ENCODE results near the gene ANKS1A. TPM values are rescaled to one million over a fixed set of nuclear protein-coding genes. Genes with fewer than 3 reads are reported as not detected.
A peak's percentile ranks its signal among the peaks of the same experiment; 100 is the strongest.

Gene ANKS1A
- total RNA-seq, 1 donor from 2014 or later: 17.0 TPM

DNA sequence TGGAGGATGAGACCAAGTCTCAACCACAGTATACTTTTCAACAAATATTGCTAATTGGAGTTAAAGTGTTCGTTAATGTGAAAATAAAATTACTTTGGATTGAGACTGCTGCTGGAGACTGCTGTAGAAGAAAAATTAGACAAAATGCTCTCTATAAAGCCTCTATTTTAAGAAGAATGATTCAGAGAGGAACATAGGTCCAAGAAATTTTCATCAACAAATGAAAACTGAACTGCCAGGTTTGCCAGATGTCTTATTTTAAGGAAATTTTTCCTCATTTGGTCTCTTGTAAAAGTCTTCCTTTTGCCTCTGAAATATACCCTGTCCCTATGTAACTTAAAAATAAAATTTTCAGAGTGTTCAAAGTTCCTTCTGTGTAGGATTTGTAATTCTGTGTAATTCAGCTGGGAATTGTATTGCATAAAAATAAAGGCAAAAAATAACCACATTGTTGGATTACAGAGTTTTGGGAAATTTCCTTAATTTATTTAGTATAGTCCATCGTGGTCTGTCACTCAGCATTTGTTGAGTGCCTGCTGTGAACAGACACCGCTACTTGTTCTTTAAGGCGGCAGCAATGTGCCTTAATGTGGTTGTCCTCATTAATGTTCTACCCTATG is 27.4 kb downstream of the ANKS1A start:
- no peak overlapping the region for H3K4me3 ChIP-seq
- H3K36me3 ChIP-seq: no peaks in the 10 kb centered on the region
- H4K20me1 ChIP-seq (ENCODE audit: low read depth): peaks cover 13% of the 10 kb centered on the region
- H2AFZ ChIP-seq (replicated peaks): no peak overlapping the region
- H3K4me2 ChIP-seq: no peak overlapping the region
- no peak for TF ChIP-seq EZH2phosphoT487 (IDR thresholded peaks at IDR 0.05)
- no peak for TF ChIP-seq CTCF (IDR thresholded peaks at IDR 0.05)
- TF ChIP-seq EZH2 (IDR thresholded peaks at IDR 0.05): no peak
- H3K79me2 ChIP-seq (ENCODE audit: low read depth): peaks cover 56% of the 10 kb centered on the region
- no peak for DNase-seq (ENCODE audit: low spot score)
- Mint-ChIP-seq H3K27me3 (ENCODE audit: insufficient read depth, low read depth) (no peaks in the 10 kb centered on the region), H3K4me1 (peaks cover 8% of the 10 kb centered on the region), H3K36me3 (peaks cover 2% of the 10 kb centered on the region), H3K4me3 (no peak overlapping the region), H3K9me3 (no peaks in the 10 kb centered on the region), H3K27ac (no peak overlapping the region)
- H3K4me1 ChIP-seq: peaks cover 19% of the 10 kb centered on the region
- H3F3A ChIP-seq (ENCODE audit: low read depth): peaks cover 4% of the 10 kb centered on the region
- no peaks in the 10 kb centered on the region for H3K9me3 ChIP-seq (ENCODE audit: low read depth)
- H3K9ac ChIP-seq: no peak overlapping the region
- H3K27me3 ChIP-seq: no peaks in the 10 kb centered on the region
- no peak overlapping the region for H3K27ac ChIP-seq

DNA sequence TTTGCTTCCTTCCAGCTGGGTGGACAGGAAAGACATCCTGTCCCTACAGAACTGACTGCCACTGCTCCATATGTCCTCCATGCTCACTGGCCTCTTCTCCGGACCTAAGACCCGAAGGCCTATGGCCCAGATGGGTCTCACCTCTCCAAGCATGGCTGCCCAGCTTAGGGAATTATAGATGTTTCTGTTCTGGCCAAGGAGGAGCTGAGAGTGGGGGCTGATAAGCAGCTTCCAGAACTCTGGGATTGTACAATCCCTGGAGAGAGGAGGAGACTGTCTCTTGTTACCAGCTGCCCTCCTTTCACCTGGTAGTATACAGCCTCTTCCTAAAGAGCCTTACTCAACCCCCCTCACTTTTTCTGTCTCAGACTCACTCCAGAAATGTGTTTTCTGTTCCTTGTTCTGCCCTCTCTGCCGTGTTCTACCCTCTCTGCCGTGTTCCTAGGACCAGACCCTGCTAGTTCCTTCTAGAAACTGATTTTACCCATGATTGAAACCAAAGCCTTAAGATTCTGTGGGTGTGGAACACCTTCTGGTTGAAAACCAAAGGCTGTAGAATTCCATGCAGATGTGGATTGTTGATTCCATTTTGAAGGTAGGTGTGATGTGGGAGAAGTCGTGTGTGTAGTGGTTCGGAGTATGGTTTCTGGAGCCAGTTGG is 28.7 kb downstream of the ANKS1A start:
- Histone ChIP-seq H3K27me3 (no peaks in the 10 kb centered on the region), H3K27ac (no peak overlapping the region), H3K79me2 (ENCODE audit: low read depth) (peaks cover 43% of the 10 kb centered on the region), H3K9me3 (ENCODE audit: low read depth) (no peaks in the 10 kb centered on the region), H3K36me3 (no peaks in the 10 kb centered on the region), H3K4me1 (peaks cover 14% of the 10 kb centered on the region), H3K4me2 (peak overlapping the region; percentile 51), H3K9ac (no peak overlapping the region), H3K4me3 (no peak overlapping the region), H4K20me1 (ENCODE audit: low read depth) (peaks cover 14% of the 10 kb centered on the region), H2AFZ (replicated peaks) (no peak overlapping the region), H3F3A (ENCODE audit: low read depth) (no peaks in the 10 kb centered on the region)
- no peak for TF ChIP-seq EZH2phosphoT487 (IDR thresholded peaks at IDR 0.05)
- TF ChIP-seq CTCF (IDR thresholded peaks at IDR 0.05): no peak
- TF ChIP-seq EZH2 (IDR thresholded peaks at IDR 0.05): no peak
- H3K27me3 Mint-ChIP-seq (ENCODE audit: insufficient read depth, low read depth): no peaks in the 10 kb centered on the region
- no peak for DNase-seq (ENCODE audit: low spot score)
- no peaks in the 10 kb centered on the region for H3K9me3 Mint-ChIP-seq
- H3K4me3 Mint-ChIP-seq: no peak overlapping the region
- no peak overlapping the region for H3K27ac Mint-ChIP-seq
- peaks cover 5% of the 10 kb centered on the region for H3K4me1 Mint-ChIP-seq
- H3K36me3 Mint-ChIP-seq: peaks cover 2% of the 10 kb centered on the region

DNA sequence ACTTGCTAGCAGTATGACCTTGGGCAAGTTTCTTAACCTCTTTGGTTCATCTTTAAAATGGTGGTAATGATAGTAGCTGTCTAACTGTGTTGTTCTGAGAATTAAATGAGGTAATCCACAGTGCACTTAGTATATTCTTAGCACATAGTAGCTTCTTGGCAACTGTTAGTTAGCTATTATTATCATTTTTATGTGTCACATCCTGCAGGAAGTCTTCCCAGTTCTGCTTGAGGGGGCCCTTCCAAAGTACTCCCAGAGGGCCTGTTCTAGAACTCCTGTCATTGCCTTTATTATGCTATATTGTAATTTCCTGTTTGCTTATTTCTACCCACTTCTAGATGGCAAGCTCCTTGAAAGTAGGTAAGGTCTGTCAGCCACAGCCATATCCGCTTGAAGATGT is 30.6 kb downstream of the ANKS1A start:
- Mint-ChIP-seq H3K36me3 (peaks cover 2% of the 10 kb centered on the region), H3K9me3 (no peaks in the 10 kb centered on the region), H3K27me3 (ENCODE audit: insufficient read depth, low read depth) (no peaks in the 10 kb centered on the region), H3K4me3 (no peak overlapping the region), H3K27ac (no peak overlapping the region), H3K4me1 (peaks cover 3% of the 10 kb centered on the region)
- TF ChIP-seq EZH2 (IDR thresholded peaks at IDR 0.05) (no peak), CTCF (IDR thresholded peaks at IDR 0.05) (no peak), EZH2phosphoT487 (IDR thresholded peaks at IDR 0.05) (no peak)
- H3F3A ChIP-seq (ENCODE audit: low read depth): no peaks in the 10 kb centered on the region
- H4K20me1 ChIP-seq (ENCODE audit: low read depth): peaks cover 17% of the 10 kb centered on the region
- no peak for DNase-seq (ENCODE audit: low spot score)
- peaks cover 20% of the 10 kb centered on the region for H3K4me1 ChIP-seq
- no peaks in the 10 kb centered on the region for H3K27me3 ChIP-seq
- H3K27ac ChIP-seq: no peak overlapping the region
- H3K4me3 ChIP-seq: no peak overlapping the region
- no peak overlapping the region for H3K9ac ChIP-seq
- H3K4me2 ChIP-seq: no peak overlapping the region
- H3K36me3 ChIP-seq: no peaks in the 10 kb centered on the region
- no peaks in the 10 kb centered on the region for H3K9me3 ChIP-seq (ENCODE audit: low read depth)
- H2AFZ ChIP-seq (replicated peaks): no peak overlapping the region
- peaks cover 24% of the 10 kb centered on the region for H3K79me2 ChIP-seq (ENCODE audit: low read depth)

Data from neural progenitor cell (in vitro differentiated cells).